HG02870 (cell line): ENCODE results near the gene SHISA8.

ENCODE experiments used
- ATAC-seq: cut with Tn5 transposase; IDR thresholded peaks from one replicate; pipeline ENCODE4 v1.9.1; 2021; ENCODE audit warnings: mild to moderate bottlenecking, moderate library complexity; ENCODE audit not compliant: unreplicated experiment

The SHISA8 gene

DNA sequence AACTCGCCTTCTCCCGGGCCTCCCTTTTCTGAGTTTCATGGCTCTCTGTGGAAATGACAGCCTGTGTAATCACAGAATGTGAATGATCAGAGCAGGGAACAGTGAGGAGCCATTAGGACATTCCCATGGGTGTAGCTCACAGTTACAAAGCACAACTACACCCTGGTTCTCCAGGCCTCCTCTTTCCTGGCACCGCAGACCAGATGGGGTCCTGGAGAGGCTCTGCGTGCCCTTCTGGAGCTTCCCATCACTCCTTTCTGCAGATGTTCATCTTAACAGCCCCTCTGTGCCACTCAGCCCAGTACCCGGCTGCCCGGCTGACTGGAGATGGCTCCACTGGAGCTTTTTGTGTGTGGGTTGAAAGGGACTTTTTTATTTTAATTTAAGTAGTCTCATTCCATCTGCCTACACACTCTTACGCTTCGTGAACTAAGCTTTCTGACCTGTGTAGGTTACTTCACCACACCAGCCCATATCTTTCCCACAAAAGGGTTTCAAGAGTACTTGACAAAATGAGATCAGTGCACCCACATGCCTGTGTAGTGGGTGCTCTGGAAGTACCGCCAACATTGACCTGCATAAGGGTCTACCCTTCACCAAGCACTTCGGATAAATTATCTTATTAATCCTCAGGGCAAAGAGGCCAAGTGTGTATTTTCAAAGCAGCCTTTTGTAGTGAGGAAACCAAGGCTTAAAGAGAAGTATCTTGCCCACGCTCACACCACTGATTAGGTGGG, 52.2 kb downstream of the SHISA8 start:
- ATAC-seq = peak; percentile 61

DNA sequence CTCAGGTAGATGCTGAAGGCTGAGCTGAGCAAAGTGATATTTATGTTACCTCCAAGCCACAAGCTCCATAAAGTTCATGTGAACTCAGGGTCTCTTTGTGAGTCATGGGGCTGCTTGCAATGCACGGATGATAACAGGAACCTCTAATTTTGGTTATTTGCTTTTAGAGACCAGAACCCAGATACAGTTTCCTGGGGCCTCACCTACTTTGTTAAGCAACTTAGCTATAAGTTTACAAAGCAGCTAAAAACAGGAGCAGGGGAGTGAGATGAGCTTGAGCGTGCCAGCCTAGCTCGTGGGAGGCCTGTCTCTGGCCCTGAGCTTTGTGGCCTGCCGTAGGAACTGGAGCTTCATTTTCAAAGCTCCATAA, 52.7 kb downstream of the SHISA8 start:
- peak; percentile 52 for ATAC-seq
